PFSK-1 (cell line): Measurements from ENCODE around the gene MMP2.

Source experiments
- FOXP2 ChIP-seq: optimal IDR thresholded peaks from 2 replicates; pipeline ENCODE3; 2011; ENCODE audit warnings: borderline replicate concordance, control low read depth, inconsistent platforms; ENCODE audit not compliant: insufficient read depth; ENCODE audit errors: extremely low read length, extremely low read depth
- POLR2AphosphoS5 ChIP-seq: IDR thresholded peaks from 2 replicates; pipeline ENCODE4 v1.6.1; 2012; ENCODE audit warnings: low read depth, mild to moderate bottlenecking, control low read depth, low read length, moderate library complexity
- REST ChIP-seq, 2 experiments: IDR thresholded peaks; 2 replicates each; pipeline versions ENCODE4 v1.6.1 to v1.8.0; 2011 to 2012; ENCODE audit warnings: low read depth in 2 of 2, low read length in 2 of 2, control low read depth in 1 of 2, inconsistent platforms in 1 of 2, mild to moderate bottlenecking in 1 of 2, moderate library complexity in 1 of 2; ENCODE audit not compliant: insufficient read depth in 1 of 2
- SIN3A ChIP-seq: IDR thresholded peaks from 2 replicates; pipeline ENCODE4 v1.6.1; 2012; ENCODE audit warnings: mild to moderate bottlenecking, low read length, moderate library complexity, borderline replicate concordance; ENCODE audit not compliant: insufficient read depth
- TAF1 ChIP-seq: IDR thresholded peaks from 2 replicates; pipeline ENCODE4 v1.6.1; 2012; ENCODE audit warnings: low read length, control low read depth, borderline replicate concordance; ENCODE audit not compliant: insufficient read depth

Gene MMP2

GRCh38 chr16:55503726-55504550, 24.9 kb downstream of the MMP2 start:
- TF ChIP-seq FOXP2 (no peak), TAF1 (no peak), SIN3A (no peak), REST (IDR thresholded peaks at IDR 0.05; ENCODE audit: insufficient read depth in 1 of 2, low read depth in 2 of 2, low read length in 2 of 2) (no peak), POLR2AphosphoS5 (no peak)

GRCh38 chr16:55505333-55506015, 26.5 kb downstream of the MMP2 start:
- no peak for TF ChIP-seq REST (IDR thresholded peaks at IDR 0.05; ENCODE audit: insufficient read depth in 1 of 2, low read depth in 2 of 2, low read length in 2 of 2)
- TF ChIP-seq FOXP2 = no peak
- TF ChIP-seq POLR2AphosphoS5 = no peak
- no peak for TF ChIP-seq SIN3A
- no peak for TF ChIP-seq TAF1

DNA sequence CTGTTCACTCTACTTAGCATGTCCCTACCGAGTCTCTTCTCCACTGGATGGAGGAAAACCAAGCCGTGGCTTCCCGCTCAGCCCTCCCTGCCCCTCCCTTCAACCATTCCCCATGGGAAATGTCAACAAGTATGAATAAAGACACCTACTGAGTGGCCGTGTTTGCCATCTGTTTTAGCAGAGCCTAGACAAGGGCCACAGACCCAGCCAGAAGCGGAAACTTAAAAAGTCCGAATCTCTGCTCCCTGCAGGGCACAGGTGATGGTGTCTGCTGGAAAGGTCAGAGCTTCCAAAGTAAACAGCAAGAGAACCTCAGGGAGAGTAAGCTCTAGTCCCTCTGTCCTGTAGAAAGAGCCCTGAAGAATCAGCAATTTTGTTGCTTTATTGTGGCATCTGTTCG, 27.1 kb downstream of the MMP2 start:
- TF ChIP-seq POLR2AphosphoS5 (no peak), TAF1 (no peak), REST (IDR thresholded peaks at IDR 0.05; ENCODE audit: insufficient read depth in 1 of 2, low read depth in 2 of 2, low read length in 2 of 2) (no peak), FOXP2 (no peak), SIN3A (no peak)

- TF ChIP-seq REST (IDR thresholded peaks at IDR 0.05; ENCODE audit: insufficient read depth in 1 of 2, low read depth in 2 of 2, low read length in 2 of 2) (no peak), SIN3A (no peak), FOXP2 (no peak), TAF1 (no peak), POLR2AphosphoS5 (no peak)
These were observed 27.7 kb downstream of the MMP2 start for GRCh38 chr16:55506708-55507107.
